ENCODE data around the gene OSBPL7. TPM values are rescaled to one million over a fixed set of nuclear protein-coding genes. Genes with fewer than 3 reads are reported as not detected.
A peak's percentile ranks its signal among the peaks of the same experiment; 100 is the strongest.

OSBPL7 gene
- total RNA-seq, 4 donors from 2014 or later: 0.89 to 4.6 (median 1.6) TPM

GRCh38 chr17:47820033-47820789 lies 1.4 kb downstream of the OSBPL7 start:
- peak overlapping the region in 2 of 4 donors; percentile 54 to 58 for H3K4me3 ChIP-seq

GRCh38 chr17:47819475-47819874 lies 2.1 kb downstream of the OSBPL7 start:
- H3K4me1 ChIP-seq: peaks cover 21 to 28% of the 10 kb centered on the region in 2 donors
- DNase-seq (no peak), ATAC-seq (no peak)
- peaks cover 0 to 42% of the 10 kb centered on the region in 2 donors for H3K36me3 ChIP-seq
- H3K27me3 ChIP-seq: no peaks in the 10 kb centered on the region
- peak overlapping the region in 3 of 4 donors; percentile 76 to 81 (median 78) for H3K27ac ChIP-seq
- no peak for TF ChIP-seq POLR2A (IDR thresholded peaks at IDR 0.05)
- intact Hi-C loops (cut with DNase I; ENCODE audit: low total_unique reads) (no loop called here), in situ Hi-C loops (cut with MboI; ENCODE audit: low sequenced_read_pairs in 4 of 4) (no loop called here)
- H3K9me3 ChIP-seq: no peaks in the 10 kb centered on the region
- H3K4me3 ChIP-seq: no peak overlapping the region

More at GRCh38 chr17:47820033-47820789, 1.4 kb downstream of the OSBPL7 start:
- H3K36me3 ChIP-seq: peaks cover 0 to 38% of the 10 kb centered on the region in 2 donors
- H3K27me3 ChIP-seq: no peaks in the 10 kb centered on the region
- H3K9me3 ChIP-seq: no peaks in the 10 kb centered on the region
- peaks cover 21 to 28% of the 10 kb centered on the region in 2 donors for H3K4me1 ChIP-seq
- TF ChIP-seq CTCF (IDR thresholded peaks at IDR 0.05 in 4 of 5, conservative IDR thresholded peaks at IDR 0.05 in 1 of 5): no peak
- peak in 1 of 2 donors; percentile 51 for TF ChIP-seq POLR2A (IDR thresholded peaks at IDR 0.05)
- intact Hi-C loops (cut with DNase I; ENCODE audit: low total_unique reads): no loop called here
- in situ Hi-C loops (cut with MboI; ENCODE audit: low sequenced_read_pairs in 4 of 4): no loop called here
- DNase-seq (peak; percentile 61 to 77), ATAC-seq (peak; percentile 65 to 76)
- H3K27ac ChIP-seq: peak overlapping the region; percentile 69 to 81 (median 77)

GRCh38 chr17:47818002-47818695 lies 3.4 kb downstream of the OSBPL7 start:
- no peaks in the 10 kb centered on the region for H3K27me3 ChIP-seq
- H3K4me1 ChIP-seq: peaks cover 21 to 28% of the 10 kb centered on the region in 2 donors
- no peak for ATAC-seq
- no peaks in the 10 kb centered on the region for H3K9me3 ChIP-seq
- no peak for DNase-seq
- peak overlapping the region in 2 of 4 donors; percentile 18 to 76 for H3K27ac ChIP-seq
- peaks cover 0 to 40% of the 10 kb centered on the region in 2 donors for H3K36me3 ChIP-seq
- H3K4me3 ChIP-seq: no peak overlapping the region
- in situ Hi-C loops (cut with MboI; ENCODE audit: low sequenced_read_pairs in 4 of 4): no loop called here
- TF ChIP-seq POLR2A (IDR thresholded peaks at IDR 0.05): no peak
- no peak for TF ChIP-seq CTCF (IDR thresholded peaks at IDR 0.05 in 4 of 5, conservative IDR thresholded peaks at IDR 0.05 in 1 of 5)
- intact Hi-C loops (cut with DNase I; ENCODE audit: low total_unique reads): no loop called here

- ATAC-seq: no peak
- H3K27me3 ChIP-seq: no peaks in the 10 kb centered on the region
- H3K36me3 ChIP-seq: peaks cover 0 to 38% of the 10 kb centered on the region in 2 donors
- H3K4me1 ChIP-seq: peaks cover 17 to 20% of the 10 kb centered on the region in 2 donors
- TF ChIP-seq CTCF (IDR thresholded peaks at IDR 0.05 in 4 of 5, conservative IDR thresholded peaks at IDR 0.05 in 1 of 5) (no peak), POLR2A (IDR thresholded peaks at IDR 0.05) (no peak)
- no peaks in the 10 kb centered on the region for H3K9me3 ChIP-seq
- H3K4me3 ChIP-seq: no peak overlapping the region
- no peak overlapping the region for H3K27ac ChIP-seq
- intact Hi-C loops (cut with DNase I; ENCODE audit: low total_unique reads): no loop called here
- DNase-seq: no peak
- in situ Hi-C loops (cut with MboI; ENCODE audit: low sequenced_read_pairs in 4 of 4): no loop called here
These were observed 4.6 kb downstream of the OSBPL7 start for GRCh38 chr17:47816947-47817346.

GRCh38 chr17:47816111-47816735 lies 5.4 kb downstream of the OSBPL7 start:
- no peaks in the 10 kb centered on the region for H3K27me3 ChIP-seq
- in situ Hi-C loops (cut with MboI; ENCODE audit: low sequenced_read_pairs in 4 of 4): no loop called here
- TF ChIP-seq POLR2A (IDR thresholded peaks at IDR 0.05): no peak
- no peak for TF ChIP-seq CTCF (IDR thresholded peaks at IDR 0.05 in 4 of 5, conservative IDR thresholded peaks at IDR 0.05 in 1 of 5)
- H3K4me3 ChIP-seq: no peak overlapping the region
- no peaks in the 10 kb centered on the region for H3K9me3 ChIP-seq
- ATAC-seq: no peak
- peaks cover 0 to 38% of the 10 kb centered on the region in 2 donors for H3K36me3 ChIP-seq
- no peak overlapping the region for H3K27ac ChIP-seq
- H3K4me1 ChIP-seq: peaks cover 14 to 21% of the 10 kb centered on the region in 2 donors
- intact Hi-C loops (cut with DNase I; ENCODE audit: low total_unique reads): no loop called here
- no peak for DNase-seq
